MV-4-11 (cell line): ENCODE data around the gene PYROXD2.

ENCODE experiments used
- DNase-seq: peaks from one replicate; lab custom pipeline; 2025; lab: John Stamatoyannopoulos, UW

PYROXD2 gene

DNA sequence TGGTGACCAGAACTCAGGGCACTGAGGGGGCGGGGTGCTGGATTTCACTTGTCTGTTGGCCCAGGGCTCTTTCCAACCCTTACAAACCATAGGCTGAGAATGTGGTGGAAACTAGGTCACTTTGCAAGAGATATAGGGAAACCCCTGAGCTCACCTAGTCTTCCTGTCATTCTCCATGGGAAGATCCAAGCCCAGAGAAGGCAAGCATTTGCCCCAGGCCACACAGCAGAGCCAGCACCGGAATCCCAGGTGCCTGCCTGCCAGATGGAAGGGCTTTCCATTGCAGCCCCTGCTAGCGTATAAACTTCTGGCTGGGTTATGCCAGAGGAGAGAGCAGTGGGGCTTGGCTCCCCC lies 427 bp downstream of the PYROXD2 start:
- no peak for DNase-seq

DNA sequence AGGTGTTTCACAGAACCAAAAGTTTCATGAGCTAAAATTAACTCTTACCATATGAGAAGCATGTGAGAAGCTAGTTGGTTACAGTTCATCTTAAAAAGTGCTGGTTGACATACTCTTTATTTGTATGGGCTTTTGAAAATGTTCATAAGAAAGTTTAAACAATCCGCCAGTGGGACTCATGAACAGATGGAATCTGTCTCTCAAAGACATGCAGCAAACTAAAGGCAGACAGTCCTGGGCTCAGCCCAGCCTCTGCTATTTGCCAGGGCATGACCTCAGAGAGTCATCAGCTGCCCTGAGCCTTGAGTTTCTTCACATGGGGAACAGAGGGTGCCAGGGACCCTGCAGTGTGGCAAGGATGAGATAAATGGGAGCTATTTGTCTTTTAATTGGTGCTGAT lies 3.2 kb downstream of the PYROXD2 start:
- DNase-seq = no peak

DNA sequence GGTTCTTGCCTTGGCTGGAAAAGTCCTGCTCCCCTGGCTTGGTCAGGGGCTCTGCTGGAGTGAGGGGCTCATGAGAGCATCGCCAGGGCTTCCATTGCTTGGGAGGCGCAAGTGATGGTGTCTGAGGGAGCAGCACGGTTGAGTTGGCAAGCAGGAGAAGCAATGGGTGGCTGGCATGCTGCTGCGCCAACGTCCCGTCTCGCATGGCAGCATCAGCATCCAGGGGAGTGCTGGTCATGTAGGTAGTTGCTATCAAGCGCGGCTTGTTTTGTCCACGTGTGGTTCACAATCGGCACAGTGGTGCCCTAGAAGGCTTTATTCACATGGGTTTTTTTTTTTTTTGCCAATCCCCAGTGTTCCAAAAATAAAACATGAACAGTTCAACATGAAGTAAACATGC lies 3.8 kb downstream of the PYROXD2 start:
- no peak for DNase-seq

DNA sequence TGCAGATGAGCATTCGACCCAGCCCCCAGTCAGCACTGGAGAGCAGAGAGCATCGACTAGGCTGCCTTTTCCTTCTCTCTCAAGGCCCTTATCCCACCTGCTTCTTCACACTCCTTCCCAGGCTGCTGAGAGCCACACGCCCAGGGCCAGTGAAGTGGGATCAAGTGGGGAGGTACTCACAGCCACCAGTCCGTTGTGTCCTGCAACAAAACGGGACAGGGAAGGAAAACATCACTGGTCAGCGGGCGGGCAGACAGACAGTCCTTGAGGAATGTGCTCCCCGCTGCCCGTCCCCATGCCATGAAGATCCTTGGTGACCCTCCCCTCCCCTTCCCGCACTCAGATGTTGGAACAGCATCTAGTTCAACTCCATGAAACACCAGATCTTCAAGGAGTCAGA lies 4.2 kb downstream of the PYROXD2 start:
- DNase-seq = no peak

DNA sequence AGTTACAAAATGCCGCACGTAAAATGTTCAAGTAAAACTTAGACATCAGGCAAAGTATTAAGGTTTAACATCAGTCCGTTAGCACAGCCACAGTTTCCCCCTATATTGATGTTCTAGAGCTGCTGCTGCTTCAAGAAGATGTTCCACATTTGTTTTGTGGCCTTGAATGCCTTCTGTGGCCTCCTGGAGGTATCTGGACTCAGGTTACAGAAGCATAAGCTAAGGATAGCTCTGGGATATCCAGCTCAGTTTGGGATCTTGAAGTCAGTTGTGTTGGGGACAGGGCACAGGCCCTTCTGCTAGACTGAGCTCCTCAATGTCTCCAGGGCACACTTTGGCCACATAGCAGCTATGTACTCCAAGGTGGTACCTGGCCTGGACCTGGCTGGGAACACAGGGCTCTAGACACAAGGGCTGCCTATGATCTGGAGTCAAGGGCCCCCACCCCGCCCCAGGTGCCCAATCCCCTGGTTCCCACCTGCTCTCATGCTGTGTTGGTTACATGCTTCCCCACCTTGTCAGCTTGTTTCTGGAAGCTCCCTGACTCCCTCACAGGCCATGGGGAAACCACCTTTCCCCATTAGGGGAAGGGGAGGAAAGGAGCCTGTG lies 4.7 kb downstream of the PYROXD2 start:
- DNase-seq = no peak

DNA sequence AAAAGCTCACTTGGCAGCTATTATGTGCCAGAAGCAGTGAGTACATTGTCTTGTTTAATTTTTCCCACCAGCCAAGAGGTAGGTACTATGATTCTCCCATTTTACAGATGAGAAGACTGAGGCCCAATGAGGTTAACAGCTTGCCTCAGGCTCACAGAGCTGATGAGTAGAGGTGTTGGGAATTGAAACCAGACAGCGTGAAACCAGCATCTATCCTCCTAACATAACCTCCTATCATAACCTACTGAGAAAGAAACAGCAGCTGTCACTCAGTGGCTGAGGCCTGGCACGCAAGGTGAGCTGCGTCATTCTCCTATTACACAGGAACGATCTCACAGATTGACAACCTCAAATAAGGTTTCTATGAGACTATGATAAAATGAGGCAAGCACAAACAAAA lies 6.2 kb downstream of the PYROXD2 start:
- no peak for DNase-seq

DNA sequence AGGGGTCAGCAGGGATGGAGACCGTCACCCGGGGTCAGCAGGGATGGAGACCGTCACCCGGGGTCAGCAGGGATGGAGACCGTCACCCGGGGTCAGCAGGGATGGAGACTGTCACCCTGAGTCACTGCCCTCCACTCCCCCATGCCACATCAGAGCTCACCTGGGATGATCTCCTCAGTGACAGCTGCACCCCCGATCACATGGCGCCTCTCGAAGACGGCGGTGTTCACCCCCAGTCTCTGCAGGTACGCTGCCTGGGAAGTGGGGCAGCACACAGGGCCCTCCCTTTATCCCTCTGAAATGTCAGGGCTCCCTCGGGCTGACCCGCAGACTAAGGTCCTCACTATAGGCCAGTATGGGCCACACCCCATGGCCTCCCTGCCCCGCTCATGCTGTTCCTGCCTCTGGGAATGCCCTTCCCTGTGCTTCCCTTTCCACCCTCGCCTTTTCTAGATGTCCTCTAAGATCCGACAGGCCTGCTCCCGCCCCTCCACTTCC lies 7.2 kb downstream of the PYROXD2 start:
- DNase-seq = no peak

DNA sequence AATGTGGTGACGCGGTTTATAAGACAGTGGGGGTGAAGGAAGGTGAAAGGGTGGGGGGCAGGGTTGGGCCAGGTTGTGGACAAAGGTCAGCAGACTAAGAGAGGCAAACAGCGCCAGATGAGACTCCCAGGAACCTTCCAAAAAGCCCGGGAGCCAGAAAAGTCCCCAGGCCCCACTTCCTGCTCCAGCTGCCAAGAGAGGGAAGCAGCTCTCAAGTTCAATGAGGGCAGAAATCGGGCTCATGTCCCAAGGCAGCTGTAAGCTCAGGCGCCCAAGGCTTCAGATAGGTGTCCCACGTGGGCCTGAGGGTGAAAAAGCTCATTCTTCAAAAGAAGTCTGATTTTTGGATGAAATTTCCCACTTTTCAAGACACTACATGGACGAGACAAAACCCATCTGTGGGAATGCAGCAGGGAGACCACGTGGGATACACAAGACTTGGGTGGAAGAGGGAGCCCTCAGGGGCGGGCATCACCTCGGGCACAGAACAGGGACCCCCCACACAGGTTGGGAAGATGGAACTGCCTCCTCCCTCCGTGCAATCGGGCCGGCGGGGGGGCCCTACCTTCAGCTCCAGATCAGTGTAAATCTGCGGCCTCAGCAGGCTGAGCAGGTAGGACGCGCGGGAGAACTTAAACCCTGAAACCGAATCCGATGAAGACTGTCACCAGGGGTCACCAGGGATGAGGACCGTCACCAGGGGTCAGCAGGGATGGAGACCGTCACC lies 7.8 kb downstream of the PYROXD2 start:
- DNase-seq = no peak

DNA sequence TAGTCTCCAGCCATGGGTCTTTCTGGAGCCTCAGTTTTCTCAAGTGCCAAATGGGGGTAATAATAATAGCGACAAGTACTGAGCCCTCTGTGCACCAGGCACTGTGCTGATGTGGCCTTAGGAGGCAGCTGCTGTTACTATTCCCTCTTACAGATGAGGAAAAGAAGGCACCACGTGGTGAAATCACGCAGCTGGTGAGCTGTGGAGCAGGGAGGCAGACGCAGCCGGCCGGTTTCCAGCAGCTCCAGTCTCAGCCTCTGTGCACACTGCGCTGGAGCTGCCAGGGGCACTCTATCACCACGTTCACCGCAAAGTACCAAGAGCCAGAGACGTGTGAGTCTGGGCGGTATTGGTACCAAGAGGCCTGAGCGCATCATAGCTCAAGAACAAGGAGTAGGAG lies 9.6 kb downstream of the PYROXD2 start:
- no peak for DNase-seq

DNA sequence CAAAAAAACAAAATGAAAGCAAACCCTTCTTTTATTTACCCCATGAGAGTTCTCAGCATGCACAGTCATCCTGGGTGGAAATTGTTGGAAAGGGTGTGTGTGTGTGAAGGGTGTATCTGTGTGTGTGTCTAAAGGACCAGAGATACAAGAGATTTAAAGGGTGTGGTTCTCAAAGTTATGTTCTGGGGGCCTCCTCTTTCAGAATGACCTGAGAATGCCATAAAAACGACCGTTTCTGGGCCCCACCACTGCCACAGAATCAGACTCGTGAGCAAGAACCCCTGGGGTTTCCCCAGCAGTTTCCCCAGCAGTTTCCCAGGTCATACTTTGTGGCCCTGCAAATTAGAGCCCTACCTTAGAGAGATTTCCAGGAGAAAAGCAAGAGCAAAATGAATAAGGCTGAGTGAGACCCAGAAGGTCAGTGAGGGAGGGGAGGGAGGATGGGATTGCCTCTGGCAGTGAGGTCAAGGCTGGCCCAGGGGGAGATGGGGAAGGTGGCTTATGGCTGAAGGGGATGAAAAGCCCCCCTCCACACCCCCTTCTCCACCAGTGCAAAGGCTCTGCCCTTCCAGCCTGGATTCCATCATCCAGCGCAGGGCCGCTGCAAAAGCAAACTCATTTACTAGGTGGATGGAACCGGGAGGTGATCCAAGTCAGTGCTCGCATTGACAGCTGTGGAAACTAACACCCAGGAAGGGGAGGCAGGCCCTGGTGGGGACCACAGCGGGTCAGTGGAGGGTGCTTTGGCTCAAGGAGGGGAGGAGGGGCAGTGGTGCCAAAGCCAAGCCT lies 10.2 kb downstream of the PYROXD2 start:
- DNase-seq = no peak

DNA sequence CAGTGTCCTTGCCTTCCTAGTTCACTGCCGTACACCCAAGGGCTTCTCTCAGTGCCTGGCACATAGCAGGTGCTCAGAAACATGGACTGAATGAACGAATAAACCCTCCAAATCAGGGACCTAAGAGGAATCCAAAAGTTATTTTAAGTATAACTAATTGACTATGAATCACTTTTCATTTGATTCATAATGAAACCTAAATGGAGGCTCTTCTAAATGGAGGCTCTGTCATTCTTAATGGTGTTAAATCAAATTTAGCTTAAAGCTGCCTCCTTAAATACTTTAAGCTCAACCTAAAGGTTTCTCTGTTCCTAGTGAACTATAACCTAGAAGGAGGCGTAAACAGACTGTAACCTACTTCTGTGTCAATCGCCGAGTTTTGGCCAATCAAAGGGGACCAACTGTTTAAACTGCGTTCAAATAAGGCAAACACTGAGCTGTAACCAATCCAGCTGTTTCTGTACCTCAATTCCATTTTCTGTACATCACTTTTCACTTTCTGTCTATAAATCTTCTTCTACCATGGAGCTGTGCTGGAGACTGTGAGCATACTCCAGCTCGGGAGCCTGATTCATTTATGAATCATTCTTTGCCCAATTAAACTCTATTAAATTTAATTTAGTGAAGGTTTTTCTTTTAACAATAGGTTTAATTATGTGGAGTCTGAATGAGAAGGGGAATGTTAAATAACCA lies 11.0 kb downstream of the PYROXD2 start:
- no peak for DNase-seq

DNA sequence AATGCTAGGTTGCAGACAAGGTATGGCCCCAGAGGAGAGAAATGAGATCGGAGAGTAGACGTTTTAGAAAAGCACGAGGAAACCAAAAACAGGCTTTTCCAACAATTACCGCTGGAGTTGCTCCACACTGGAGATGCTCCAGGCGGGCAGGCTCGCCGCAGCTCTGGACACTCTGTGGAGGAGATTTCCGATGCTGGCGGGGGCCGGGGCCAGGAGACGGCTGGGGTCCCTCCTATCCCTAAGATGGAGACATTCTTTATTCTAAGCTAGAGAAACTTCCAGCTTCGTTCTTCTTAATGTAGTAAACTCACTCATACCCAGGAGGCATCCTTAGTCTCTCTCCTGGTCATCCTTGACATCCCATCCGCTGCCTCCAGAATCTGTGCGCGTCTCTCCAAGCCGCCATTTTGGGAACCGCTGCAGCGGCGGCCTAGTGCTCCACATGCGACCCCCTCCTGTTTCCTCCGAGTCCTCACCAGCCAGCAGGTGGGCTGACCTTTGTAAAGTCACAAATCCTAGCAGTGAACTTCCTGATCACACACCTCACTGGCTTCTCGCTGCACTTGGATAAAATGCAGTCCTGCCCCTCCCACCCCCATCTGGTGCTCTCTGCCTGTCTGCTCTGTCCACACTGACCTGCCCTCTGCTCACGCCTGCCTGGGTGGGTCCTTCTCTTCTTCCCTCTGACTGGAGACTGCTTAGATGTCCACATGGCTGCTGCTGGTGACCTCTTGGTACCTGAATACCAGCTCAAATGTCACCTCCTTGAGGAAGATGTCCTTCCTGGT lies 11.9 kb downstream of the PYROXD2 start:
- no peak for DNase-seq

DNA sequence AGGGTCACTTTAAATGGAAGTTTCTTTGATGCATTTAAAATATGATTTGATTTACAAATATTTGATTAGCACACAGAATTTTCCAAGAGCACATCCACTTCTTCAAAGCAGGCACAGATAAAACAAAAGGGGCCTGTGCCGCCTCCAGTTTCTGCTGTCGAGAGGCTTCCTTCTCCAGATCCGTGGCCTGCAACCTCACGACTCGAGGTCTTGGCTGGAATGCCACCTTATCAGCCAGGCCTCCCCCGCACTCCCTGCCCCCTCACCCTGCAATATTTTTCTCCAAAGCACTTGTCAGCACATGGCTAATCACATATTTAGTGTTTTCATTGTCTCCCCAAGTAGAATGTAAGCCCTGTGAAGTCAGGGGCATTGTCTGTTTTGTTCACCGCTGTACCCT lies 12.5 kb downstream of the PYROXD2 start:
- DNase-seq = no peak

DNA sequence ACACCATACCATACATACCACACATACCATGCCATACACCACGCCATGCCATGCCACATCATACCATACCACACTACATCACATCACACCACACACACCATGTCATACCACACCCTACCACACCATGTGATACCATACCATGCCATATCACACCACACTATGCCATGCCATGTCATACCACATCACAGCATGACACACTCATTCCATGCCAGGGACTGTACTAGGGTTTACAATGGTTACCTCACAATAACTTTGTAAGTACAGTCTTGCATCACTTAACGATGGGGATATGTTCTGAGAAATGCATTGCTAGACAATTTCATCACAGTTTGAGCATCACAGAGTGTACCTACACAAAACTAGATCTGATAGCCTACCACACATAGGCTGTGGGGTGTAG lies 14.5 kb downstream of the PYROXD2 start:
- DNase-seq = peak; percentile 41

DNA sequence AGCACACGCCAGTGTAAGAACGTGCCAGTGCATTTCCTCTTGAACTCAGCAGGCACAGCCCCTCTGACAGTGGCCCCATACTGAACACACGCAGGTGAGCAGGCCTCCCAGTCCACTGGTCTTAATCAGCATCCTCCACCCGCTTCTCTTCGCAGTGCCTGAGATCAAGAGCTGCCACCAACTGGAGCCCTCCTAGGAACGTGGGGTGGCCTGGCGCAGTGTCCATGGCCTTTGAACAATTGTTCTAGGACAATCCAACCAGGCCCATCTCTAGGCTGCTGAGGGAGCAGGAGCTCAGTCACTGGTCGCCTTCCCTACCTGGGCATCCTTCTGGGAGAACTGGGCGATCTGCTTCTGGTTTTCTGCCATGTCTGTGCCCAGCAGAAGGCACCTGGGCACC lies 15.2 kb downstream of the PYROXD2 start:
- DNase-seq = no peak

DNA sequence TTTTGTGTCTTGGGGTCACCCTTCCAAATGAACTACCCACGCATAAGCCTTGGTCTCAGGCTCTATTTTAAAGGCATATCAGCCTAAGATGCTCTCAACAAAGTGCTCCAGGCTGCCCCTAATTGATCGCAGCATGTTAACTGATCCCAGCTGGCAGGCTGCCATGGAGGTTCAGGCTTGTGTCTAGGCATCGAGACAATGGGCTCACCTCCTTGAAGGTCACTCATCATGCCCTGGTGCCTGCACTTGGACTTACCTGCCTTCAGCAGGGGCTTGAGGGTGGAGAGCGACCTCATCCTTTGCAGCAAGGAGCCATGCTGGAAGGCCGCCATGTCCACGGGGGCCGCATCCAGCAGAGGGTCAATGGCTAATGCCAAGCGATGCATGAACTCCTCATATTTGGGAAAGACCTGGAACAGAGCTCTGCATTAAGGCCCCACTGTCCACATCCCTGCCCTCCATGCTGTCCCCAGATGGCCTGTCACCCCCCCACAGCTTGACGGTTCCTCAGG lies 17.8 kb downstream of the PYROXD2 start:
- no peak for DNase-seq

DNA sequence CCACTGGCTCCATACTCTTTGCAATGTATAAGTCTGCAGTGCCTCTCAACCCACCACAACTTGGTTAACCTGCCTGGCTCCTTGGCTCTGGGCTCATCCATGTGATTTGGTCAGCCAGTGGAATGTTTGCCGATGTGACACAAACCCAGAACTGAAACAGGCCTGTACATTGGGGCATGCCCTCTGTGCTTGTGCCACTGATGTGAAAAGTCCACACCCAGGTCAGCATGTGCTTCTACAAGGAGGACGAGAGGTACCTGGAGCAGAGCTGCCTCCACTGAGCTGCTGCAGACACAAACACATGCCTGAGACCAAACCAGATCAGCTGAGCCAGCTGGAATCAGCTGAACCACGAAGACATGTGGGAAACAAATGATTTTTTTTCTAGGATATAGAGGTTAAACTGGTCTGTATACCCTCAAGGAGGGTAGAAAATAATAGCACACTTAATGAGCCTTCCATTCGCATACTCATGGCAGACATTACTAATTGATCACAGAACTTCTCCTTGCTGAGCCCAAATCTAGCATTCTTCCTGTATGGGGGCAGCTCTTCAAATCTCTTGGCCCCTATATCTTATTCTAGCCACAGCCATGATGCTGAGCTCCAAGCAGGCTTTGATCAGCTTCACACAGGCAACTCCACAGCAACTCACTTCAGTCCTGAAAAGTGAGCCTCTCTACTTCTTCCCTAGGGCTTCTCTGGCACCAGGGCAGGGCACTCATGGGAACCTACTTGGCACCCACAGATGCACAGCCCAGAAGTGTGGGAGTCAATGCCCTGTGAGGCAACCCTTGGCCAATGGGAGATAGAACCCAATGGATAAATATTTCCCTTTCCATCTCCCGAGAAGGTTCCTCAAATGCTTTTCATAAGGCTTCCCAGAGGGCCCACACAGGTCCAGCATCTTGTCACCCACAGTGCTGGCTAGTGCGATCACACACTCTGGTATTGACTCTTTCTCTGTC lies 18.6 kb downstream of the PYROXD2 start:
- DNase-seq = no peak

DNA sequence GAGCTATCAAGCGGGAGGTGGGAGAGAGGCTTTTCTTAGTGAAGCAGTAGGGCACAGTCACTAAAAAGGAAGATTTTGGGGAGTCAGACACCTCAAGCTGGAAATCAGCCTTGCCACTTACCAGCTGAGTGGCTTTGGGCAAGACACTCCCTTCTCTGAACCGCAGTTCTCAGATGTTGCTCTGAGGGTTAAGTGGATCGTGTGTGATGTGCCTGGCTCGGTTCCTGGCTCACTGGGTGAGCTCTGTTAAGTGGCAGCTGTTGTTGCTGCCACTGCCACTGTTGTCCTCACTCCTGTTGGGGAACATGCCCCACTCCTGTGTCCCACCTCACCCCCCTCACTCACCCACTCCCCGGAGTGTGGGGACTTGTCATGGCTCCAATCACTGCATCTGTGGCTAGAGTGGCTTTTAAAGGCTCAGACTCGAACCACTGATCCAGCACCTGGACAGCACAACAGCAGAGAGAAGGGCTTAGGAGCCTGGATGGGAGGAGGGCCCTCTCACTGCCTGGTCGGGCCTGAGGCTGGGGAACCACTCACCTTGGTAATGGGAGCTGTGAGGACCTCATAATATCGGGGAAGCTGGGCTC lies 20.0 kb downstream of the PYROXD2 start:
- DNase-seq = no peak

DNA sequence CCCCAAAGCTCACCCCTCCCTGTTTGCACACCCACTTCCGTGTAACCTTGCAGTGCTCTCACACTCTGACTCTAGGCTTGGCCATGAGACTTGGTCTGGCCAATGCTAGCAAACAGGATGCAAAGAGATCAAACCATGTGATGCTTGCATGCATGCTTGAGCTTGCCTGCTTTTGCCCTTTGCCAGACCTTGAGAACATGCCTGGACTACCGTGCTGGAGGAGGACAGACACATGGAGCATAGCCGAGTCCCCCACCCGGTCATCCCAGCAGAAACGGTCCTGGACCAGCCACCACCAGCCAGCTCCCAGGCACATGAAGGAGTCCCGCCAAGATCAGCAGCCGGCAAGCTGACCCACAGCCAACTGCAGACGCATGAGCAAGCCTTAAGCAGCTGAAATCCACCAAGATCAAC lies 23.4 kb downstream of the PYROXD2 start:
- DNase-seq = peak; percentile 43

DNA sequence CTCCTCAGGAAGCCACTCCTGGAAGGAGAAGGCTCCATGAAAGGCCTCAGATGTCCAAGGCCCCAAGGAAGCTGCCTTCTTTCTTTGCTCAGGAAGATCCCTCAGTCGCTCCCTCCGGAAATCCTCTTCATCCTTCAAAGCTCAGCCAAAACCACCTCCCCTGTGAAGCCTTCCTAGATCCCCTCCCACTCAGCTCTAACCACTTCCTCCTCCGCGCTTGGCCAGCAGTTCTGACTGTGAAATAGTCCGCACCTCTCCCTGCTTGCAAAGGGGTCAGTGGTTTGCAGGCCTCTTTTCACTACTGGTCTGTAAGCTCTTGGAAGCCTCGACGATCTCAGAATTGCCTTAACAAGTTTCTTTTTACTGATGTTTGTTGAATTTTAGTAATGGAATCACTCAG lies 23.9 kb downstream of the PYROXD2 start:
- peak; percentile 87 for DNase-seq
